OCI-LY7 (cell line): ENCODE measurements around the gene CYB5R3. TPM values are rescaled to one million over a fixed set of nuclear protein-coding genes. Genes with fewer than 3 reads are reported as not detected.

ENCODE experiments used
- BruUV-seq: library from RNA; stranded (reverse); fragments of 400-500 nt; replicated peaks from 2 replicates; lab custom pipeline; 2021; lab: Mats Ljungman, UMichigan
- CTCF ChIA-PET: fragments of 300-600 bp; sonication (Branson Sonifier 250); formaldehyde crosslinking; loops from one replicate; lab custom pipeline; 2022; ENCODE audit warnings: antibody characterized with exemption; ENCODE audit not compliant: unreplicated experiment; lab: Charles Lee
- POLR2A ChIA-PET: fragments of 300-600 bp; sonication (Branson Sonifier 250); formaldehyde crosslinking; loops from one replicate; lab custom pipeline; 2022; ENCODE audit warnings: antibody characterized with exemption; lab: Charles Lee
- DNase-seq: peaks from one replicate; pipeline ENCODE4 v3.0.0-alpha.2; 2015; ENCODE audit warnings: low spot score
- H2AFZ ChIP-seq: fragments of 200-600 bp; sonication (generic), shearing (Covaris generic); 2 replicates; pipeline ENCODE4 v1.6.1; 2014; ENCODE audit warnings: mild to moderate bottlenecking, antibody characterized with exemption, low read length, moderate library complexity
- H3K27ac ChIP-seq: fragments of 200-600 bp; sonication (generic); 2 replicates; pipeline ENCODE4 v1.5.1; 2014; ENCODE audit warnings: mixed run types, low read depth, mild to moderate bottlenecking, moderate library complexity, low read length, inconsistent platforms; ENCODE audit not compliant: poor library complexity, severe bottlenecking
- H3K36me3 ChIP-seq: fragments of 200-600 bp; sonication (generic); 2 replicates; pipeline ENCODE4 v1.6.1; 2014; ENCODE audit warnings: mild to moderate bottlenecking, antibody characterized with exemption, low read length, moderate library complexity, mixed read lengths; ENCODE audit not compliant: insufficient read depth
- H3K4me1 ChIP-seq: fragments of 200-600 bp; sonication (generic); 2 replicates; pipeline ENCODE4 v1.5.1; 2014; ENCODE audit warnings: mild to moderate bottlenecking, low read length; ENCODE audit not compliant: insufficient read depth, poor library complexity, severe bottlenecking
- H3K4me2 ChIP-seq: fragments of 200-600 bp; sonication (generic); 2 replicates; pipeline ENCODE4 v1.6.1; 2014; ENCODE audit warnings: mild to moderate bottlenecking, low read length
- H3K4me3 ChIP-seq: fragments of 200-600 bp; sonication (generic); 2 replicates; pipeline ENCODE4 v1.5.1; 2014; ENCODE audit warnings: mild to moderate bottlenecking, low read depth, low read length; ENCODE audit not compliant: poor library complexity, severe bottlenecking
- H3K79me2 ChIP-seq: fragments of 200-600 bp; sonication (generic); 2 replicates; pipeline ENCODE4 v1.6.1; 2016; ENCODE audit warnings: low read depth, mild to moderate bottlenecking, low read length, moderate library complexity, mixed read lengths; ENCODE audit not compliant: insufficient read depth
- H3K9me2 ChIP-seq: fragments of 200-600 bp; sonication (generic); 2 replicates; pipeline ENCODE4 v1.6.1; 2016; ENCODE audit warnings: mild to moderate bottlenecking, low read length, mixed read lengths; ENCODE audit not compliant: insufficient read depth
- H3K9me3 ChIP-seq: fragments of 200-600 bp; sonication (generic); 2 replicates; pipeline ENCODE4 v1.6.1; 2014; ENCODE audit warnings: mild to moderate bottlenecking, mixed run types, low read length, mixed read lengths
- H4K20me1 ChIP-seq: fragments of 200-600 bp; sonication (generic); 2 replicates; pipeline ENCODE4 v1.6.1; 2014; ENCODE audit warnings: mild to moderate bottlenecking, antibody characterized with exemption, low read length, moderate library complexity, mixed read lengths; ENCODE audit not compliant: insufficient read depth
- EZH2phosphoT487 ChIP-seq: fragments of 200-600 bp; sonication (generic); IDR thresholded peaks from 2 replicates; pipeline ENCODE4 v1.6.1; 2018; ENCODE audit warnings: low read depth, borderline replicate concordance, mild to moderate bottlenecking, mixed run types, antibody characterized with exemption, low read length, moderate library complexity, mixed read lengths
- intact Hi-C: fragments of 100-400 bp; cut with micrococcal nuclease; formaldehyde crosslinking; loops from one replicate; pipeline ENCODE4 v1.10.0; 2022; ENCODE audit not compliant: unreplicated experiment
- total RNA-seq, 2 experiments: library from RNA; depleted of rRNA in 1 of 2; stranded (reverse); fragments of >200 nt in 1 of 2; shearing (Covaris generic) in 1 of 2; gene quantifications; 2 replicates each; pipeline ENCODE4 v1.2.3, GENCODE V29; 2014 to 2022
- TF ChIP-seq, protein P1 (sequence below): fragments of 200-600 bp; sonication (generic); conservative IDR thresholded peaks from 2 replicates; pipeline ENCODE4 v1.5.1; 2014; ENCODE audit warnings: mild to moderate bottlenecking, antibody characterized with exemption, low read length, moderate library complexity, mixed read lengths

CYB5R3 gene
- total RNA-seq, 2 experiments from 2014 or later = 38.0 to 68.9 TPM

DNA sequence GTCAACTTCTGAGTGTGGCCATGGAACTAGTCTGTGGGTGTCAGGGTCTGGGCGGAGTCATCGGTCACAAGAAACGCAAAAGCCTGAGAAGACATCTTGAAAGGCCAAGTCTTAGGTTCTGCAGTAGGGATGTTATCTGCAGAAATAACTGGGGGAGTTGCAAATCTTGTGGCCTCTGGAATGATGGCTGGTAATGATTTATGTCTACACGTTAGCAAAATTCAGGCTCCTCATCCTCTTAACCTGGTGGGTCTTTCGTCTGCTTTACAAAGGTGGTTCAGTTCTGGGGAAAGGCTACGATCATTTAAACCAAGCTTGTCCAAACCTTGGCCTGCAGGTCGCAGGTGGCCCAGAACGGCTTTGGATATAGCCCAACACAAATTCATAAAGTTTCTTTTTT, 7.4 kb upstream of the CYB5R3 start:
- Histone ChIP-seq H3K4me1 (peaks cover 43% of the 10 kb centered on the region), H4K20me1 (no peaks in the 10 kb centered on the region), H3K36me3 (no peaks in the 10 kb centered on the region), H3K9me3 (no peaks in the 10 kb centered on the region), H3K9me2 (no peaks in the 10 kb centered on the region), H3K4me2 (peak overlapping the region; percentile 58), H2AFZ (no peak overlapping the region), H3K4me3 (no peak overlapping the region), H3K79me2 (no peaks in the 10 kb centered on the region), H3K27ac (no peak overlapping the region)
- ChIA-PET POLR2A (interaction anchor here (0.9 kb wide), 1 partner anchor 10 kb away, joined by 4 read pairs; no protein-coding TSS in a partner anchor), CTCF (no interaction called here)
- no TSS peak for BruUV-seq
- TF ChIP-seq, protein P1, sequence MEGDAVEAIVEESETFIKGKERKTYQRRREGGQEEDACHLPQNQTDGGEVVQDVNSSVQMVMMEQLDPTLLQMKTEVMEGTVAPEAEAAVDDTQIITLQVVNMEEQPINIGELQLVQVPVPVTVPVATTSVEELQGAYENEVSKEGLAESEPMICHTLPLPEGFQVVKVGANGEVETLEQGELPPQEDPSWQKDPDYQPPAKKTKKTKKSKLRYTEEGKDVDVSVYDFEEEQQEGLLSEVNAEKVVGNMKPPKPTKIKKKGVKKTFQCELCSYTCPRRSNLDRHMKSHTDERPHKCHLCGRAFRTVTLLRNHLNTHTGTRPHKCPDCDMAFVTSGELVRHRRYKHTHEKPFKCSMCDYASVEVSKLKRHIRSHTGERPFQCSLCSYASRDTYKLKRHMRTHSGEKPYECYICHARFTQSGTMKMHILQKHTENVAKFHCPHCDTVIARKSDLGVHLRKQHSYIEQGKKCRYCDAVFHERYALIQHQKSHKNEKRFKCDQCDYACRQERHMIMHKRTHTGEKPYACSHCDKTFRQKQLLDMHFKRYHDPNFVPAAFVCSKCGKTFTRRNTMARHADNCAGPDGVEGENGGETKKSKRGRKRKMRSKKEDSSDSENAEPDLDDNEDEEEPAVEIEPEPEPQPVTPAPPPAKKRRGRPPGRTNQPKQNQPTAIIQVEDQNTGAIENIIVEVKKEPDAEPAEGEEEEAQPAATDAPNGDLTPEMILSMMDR = no peak
- TF ChIP-seq EZH2phosphoT487 = no peak
- no peak for DNase-seq
- intact Hi-C loops = no loop called here

DNA sequence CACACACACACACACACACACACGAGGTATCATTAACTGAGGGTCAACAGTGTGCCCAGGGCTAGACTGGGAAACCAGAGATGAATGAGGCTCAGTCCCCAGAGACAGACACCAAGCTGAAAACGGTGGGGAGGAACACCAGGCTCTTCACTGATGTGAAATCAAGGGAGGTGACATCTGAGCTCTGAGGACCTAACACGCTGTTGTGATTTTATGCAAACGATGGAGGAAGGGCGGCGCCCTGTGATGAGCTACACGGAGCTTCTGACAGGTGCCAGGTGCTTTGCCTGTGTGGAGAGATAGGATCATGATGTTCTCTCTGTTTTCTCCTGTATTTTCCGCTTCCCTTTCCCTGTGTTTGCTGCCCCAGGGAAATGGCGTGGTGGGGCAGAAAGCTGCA, 6.5 kb upstream of the CYB5R3 start:
- Histone ChIP-seq H3K36me3 (no peaks in the 10 kb centered on the region), H3K79me2 (no peaks in the 10 kb centered on the region), H3K4me1 (peaks cover 43% of the 10 kb centered on the region), H3K4me2 (peak overlapping the region; percentile 58), H3K9me2 (no peaks in the 10 kb centered on the region), H3K9me3 (no peaks in the 10 kb centered on the region), H3K27ac (peak overlapping the region; percentile 75), H3K4me3 (peak overlapping the region; percentile 27), H2AFZ (peak overlapping the region; percentile 3; the same call in 1 of the 2 replicates), H4K20me1 (no peaks in the 10 kb centered on the region)
- CTCF ChIA-PET = interaction anchor here (0.7 to 1.8 kb wide), 3 partner anchors 8 to 140 kb away, joined by 3 to 4 read pairs (median 3); no protein-coding TSS in a partner anchor
- TF ChIP-seq EZH2phosphoT487 = no peak
- TF ChIP-seq, protein P1 = no peak
- intact Hi-C loops = no loop called here
- peak; percentile 95 for DNase-seq
- no TSS peak for BruUV-seq
- POLR2A ChIA-PET = interaction anchor here (0.5 to 2.9 kb wide), 10 partner anchors 9 to 292 kb away, joined by 3 to 12 read pairs (median 4); partner anchors contain the start of genes A4GALT and POLDIP3

DNA sequence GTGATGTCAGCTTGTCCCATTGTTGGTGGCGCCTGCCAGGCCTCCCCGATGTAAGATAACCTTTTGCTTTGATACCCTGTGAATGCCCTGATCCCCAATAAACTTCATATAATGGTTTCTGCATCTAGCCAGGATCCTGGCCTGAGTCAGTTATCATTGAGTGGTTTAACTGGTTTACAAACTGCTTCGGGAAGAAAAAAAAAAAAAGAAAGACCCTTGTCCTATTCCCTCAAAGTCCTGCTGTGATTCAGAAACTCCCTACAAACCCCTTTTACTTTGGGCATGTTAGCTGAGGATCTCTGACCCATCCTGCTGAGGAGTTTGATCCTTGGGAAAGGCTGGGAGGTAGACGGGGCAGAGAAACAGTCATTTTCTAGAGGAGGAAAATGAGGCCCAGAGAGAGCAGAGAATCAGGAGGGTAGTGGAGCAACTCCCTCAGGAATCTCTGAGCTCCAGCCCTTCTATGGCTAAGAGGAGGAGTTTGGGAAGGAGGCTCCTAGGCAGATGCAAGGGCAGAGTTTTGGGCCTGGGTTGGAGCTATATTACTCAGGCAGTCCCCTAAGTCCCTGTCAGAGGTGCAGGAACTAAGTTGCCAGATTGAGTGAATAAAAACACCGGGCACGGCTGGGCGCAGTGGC, 5.4 kb upstream of the CYB5R3 start:
- intact Hi-C loops = no loop called here
- H4K20me1 ChIP-seq = no peaks in the 10 kb centered on the region
- BruUV-seq = no TSS peak
- peaks cover 46% of the 10 kb centered on the region for H3K4me1 ChIP-seq
- ChIA-PET POLR2A (interaction anchor here (0.6 to 2.9 kb wide), 6 partner anchors 17 to 293 kb away, joined by 3 to 12 read pairs (median 4); partner anchors contain the start of gene POLDIP3), CTCF (interaction anchor here (0.7 to 1.8 kb wide), 2 partner anchors 10 to 141 kb away, joined by 3 to 4 read pairs; no protein-coding TSS in a partner anchor)
- H3K27ac ChIP-seq = peak overlapping the region; percentile 75
- no peaks in the 10 kb centered on the region for H3K9me2 ChIP-seq
- no peaks in the 10 kb centered on the region for H3K79me2 ChIP-seq
- no peak for DNase-seq
- no peak overlapping the region for H2AFZ ChIP-seq
- H3K36me3 ChIP-seq = no peaks in the 10 kb centered on the region
- H3K4me2 ChIP-seq = peak overlapping the region; percentile 58; the same call in 1 of the 2 replicates
- TF ChIP-seq, protein P1 = no peak
- no peak for TF ChIP-seq EZH2phosphoT487
- no peak overlapping the region for H3K4me3 ChIP-seq
- H3K9me3 ChIP-seq = no peaks in the 10 kb centered on the region
